GM18505 (cell line): ENCODE measurements around the gene SP7.
"Not testable (repeated sequence)": the region's sequence is repeated elsewhere in the genome, so short reads cannot be mapped to it uniquely, and the experiment has no call there.

Experiments used
- ATAC-seq: cut with Tn5 transposase; IDR thresholded peaks from one replicate; pipeline ENCODE4 v1.9.1; 2021; ENCODE audit not compliant: unreplicated experiment
- POLR2A ChIP-seq: IDR thresholded peaks from 4 replicates; pipeline ENCODE4 v1.6.1; 2011; ENCODE audit warnings: borderline replicate concordance; ENCODE audit not compliant: insufficient read depth, insufficient read length; ENCODE audit errors: extremely low read depth

Gene SP7

DNA sequence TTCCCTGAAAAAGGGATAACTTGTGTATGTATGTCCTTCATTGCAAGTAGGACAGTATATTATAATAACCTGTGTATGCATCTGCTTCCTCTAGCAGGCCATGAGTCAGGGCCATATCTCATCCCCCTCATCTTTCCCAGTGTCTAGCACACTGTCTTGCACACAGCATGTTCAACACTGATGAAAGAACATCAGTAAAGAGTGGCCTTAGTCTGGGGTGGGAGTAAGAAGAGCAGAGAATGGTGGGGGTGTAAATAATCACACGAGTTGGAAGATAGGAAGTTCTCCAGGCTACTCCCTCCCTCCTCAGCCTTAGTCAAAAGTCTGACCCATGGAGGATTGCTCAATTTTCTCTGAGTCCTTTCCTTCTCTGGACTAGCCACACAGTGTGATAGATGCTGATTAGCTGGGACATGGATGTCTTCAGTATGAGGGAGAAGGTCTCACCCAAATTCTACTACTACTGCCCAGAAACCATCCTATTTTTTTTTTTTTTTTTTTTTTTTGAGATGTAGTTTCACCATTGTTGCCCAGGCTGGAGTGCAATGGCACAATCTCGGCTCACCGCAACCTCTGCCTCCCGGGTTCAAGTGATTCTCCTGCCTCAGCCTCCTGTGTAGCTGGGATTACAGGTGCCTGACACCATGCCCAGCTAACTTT, 29.2 kb upstream of the SP7 start:
- ATAC-seq: no peak
- TF ChIP-seq POLR2A: no peak

DNA sequence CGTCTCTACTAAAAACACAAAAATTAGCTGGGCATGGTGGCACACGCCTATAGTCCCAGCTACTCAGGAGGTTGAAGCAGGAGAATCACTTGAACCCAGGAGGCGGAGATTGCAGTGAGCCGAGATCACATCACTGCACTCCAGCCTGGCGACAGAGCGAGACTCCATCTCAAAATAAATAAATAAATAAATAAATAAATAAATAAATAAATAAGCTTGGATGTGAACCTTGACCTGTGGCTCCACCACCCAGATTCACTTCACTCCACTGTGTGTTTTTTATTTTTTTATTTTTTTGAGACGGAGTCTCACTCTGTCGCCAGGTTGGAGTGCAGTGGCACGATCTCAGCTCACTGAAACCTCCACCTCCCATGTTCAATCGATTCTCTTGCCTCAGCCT, 25.5 kb upstream of the SP7 start:
- not testable (repeated sequence) for ATAC-seq

DNA sequence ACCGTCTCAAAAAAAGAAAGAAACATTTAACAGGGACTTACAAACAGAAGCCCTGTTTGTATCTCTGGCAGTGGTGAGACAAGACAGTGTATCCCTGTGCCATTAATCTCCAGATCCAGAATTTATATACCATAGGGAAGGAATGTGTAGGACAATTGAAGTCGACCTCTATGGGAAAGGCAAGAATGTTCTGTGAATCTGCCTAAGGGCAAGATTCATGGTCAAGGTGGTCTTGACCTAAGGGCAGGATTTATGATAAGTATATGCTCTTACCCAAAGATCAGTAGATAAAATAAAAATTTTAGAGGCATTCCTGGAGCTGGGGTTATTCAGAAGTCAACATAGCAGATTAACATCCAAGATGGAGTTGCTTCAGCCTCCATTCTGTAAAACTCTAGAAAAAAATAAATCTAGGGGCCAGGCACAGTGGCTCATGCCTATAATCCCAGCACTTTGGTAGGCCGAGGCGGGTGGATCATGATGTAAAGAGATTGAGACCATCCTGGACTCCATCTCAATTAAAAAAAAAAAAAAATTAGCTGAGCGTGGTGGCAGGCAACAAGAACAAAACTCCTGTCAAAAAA, 22.8 kb upstream of the SP7 start:
- ATAC-seq: no peak
- TF ChIP-seq POLR2A: no peak

DNA sequence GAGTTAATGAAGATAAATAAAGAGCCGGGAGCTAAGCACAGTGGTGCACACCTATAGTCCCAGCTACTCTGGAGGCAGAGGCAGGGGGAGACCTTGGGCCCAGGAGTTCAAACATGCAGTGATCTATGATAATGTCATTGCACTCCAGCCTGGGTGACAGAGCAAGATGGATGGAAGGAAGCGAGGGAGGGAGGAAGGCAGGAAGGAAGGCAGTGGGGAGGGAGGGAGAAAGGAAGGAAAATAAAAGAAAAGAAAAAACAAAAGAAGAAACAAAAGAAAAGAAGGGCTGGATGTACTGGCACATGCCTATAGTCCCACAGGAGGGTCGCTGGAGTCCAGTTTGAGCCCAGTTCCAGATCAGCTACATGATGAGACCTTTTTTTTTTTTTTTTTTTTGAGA, 19.0 kb upstream of the SP7 start:
- ATAC-seq: no peak
- no peak for TF ChIP-seq POLR2A

DNA sequence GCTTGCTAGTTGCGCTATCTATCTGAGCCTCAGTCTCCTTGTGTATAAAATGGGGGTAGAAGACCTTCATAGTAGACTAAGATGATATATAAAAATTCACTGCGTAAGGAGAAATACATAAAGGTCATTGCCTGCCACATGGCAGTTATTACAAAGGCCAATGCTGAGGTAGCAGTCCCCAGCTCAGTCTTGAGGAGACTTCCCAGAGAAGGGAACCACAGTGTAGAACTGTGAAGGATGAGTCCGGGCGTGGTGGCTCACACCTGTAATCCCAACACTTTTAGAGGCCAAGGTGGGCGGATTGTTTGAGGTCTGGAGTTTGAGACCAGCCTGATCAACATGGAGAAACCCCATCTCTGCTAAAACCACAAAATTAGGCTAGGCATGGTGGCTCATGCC, 17.1 kb upstream of the SP7 start:
- no peak for ATAC-seq
- no peak for TF ChIP-seq POLR2A

DNA sequence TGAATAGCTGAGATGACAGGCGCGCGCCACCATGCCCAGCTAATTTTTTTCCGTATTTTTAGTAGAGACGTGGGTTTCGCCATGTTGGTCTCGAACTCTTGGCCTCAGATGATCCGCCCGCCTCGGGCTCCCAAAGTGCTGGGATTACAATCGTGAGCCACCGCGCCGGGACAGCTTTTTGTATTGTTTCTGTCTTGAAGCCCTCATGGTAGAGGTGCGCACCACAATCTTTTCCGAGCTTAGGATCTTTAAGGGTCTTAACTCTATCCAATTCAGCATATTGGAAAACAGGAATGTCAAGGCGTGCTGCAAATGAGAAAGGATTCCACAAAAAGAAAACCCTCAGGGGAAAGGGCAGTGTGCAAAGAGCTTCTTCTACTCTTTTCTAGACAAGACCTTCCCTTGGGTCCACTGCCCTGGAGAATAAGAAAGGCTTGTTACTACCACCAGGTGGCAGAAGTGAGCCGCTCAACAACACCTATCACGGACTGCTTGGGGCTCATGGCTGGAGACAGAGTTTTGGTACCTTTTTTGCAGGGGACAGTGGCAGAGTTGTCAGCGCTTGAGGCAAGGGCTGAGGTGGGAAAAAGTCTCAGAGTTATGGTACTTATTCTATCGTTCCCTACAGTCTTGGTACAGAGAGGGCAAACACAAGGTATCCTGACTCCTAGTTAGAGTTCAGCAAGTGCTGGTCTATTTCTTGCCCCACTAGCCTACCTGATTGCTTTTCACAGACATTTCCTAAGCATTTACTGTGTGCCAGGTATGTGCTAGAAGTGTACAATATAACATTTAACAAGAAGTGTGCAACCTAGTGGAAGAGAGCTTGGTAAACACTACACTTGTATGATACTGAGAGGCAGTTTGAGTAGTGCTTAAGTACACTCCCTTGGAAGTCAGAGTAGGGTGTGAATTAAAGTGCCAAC, 16.4 kb upstream of the SP7 start:
- no peak for TF ChIP-seq POLR2A
- ATAC-seq: peak; percentile 59

DNA sequence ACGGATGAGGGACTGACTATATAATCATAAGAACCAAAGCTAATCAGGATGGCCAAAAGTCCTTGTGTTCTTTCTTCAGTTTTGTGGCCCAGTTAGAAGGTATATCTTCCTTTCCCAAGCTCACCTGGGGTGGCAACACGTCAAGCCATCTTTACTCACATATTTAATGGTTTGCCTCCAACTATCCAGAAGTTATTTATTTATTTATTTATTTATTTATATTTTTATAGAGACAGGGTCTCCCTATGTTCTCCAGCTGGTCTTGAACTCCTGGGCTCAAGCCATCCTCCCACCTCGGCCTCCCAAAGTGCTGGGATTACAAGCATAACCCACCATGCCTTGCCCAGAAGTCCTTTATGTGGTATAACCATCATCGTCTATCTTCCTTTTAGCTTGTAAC, 11.8 kb upstream of the SP7 start:
- no peak for ATAC-seq
- TF ChIP-seq POLR2A: no peak

DNA sequence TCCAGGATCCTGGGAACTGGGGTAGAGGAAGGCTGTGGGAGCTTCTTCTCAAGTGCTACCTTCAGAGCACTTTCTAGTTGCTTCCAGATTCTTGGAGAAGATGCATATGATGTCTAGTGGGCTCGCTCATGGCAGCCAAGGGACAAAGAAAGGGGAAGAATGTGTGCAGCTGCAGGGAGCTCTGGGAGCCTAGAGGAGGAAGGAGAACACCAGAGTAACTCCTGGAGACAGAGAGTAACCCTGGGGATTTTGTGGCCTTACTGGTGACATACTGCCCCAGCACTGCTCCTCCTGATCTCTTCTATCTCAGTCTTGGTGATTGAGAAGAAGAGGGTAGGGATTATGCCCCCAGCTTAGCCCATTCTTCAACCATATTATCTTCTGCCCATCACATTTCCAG, 10.3 kb upstream of the SP7 start:
- TF ChIP-seq POLR2A: no peak
- ATAC-seq: no peak

DNA sequence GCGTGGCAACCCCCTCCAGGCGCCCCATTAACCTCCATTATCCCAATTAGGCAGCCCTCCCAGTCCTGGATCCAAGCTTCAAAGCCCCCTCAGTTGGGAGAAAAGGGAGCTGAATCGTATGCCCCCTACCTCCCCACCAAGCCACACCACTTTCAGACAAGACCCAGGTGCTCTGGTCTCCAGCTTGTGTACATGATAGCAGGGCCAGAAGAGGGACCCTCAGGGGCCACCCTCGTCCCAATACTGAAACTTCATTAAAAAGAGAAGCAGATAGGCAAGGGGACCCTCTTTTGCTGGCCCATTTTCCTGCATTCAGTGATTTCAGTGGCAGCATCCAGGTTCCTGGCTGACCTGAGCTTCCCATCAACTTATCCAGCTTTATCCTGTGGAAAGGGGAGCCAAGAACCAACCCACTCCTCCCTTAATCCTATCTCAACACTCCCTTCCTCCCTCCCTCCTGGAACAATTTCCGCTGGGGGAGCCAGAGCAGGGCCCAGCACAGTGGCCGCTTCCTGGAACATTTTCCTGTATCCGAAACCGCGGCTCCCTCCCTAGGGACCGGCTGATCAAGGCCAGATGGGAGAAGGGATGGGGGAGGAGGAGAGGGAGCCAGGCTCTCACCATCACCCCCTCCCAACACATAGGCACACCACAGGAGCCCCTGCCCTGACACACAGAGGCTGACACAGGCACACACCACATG, 9.5 kb upstream of the SP7 start:
- no peak for ATAC-seq
- TF ChIP-seq POLR2A: no peak

DNA sequence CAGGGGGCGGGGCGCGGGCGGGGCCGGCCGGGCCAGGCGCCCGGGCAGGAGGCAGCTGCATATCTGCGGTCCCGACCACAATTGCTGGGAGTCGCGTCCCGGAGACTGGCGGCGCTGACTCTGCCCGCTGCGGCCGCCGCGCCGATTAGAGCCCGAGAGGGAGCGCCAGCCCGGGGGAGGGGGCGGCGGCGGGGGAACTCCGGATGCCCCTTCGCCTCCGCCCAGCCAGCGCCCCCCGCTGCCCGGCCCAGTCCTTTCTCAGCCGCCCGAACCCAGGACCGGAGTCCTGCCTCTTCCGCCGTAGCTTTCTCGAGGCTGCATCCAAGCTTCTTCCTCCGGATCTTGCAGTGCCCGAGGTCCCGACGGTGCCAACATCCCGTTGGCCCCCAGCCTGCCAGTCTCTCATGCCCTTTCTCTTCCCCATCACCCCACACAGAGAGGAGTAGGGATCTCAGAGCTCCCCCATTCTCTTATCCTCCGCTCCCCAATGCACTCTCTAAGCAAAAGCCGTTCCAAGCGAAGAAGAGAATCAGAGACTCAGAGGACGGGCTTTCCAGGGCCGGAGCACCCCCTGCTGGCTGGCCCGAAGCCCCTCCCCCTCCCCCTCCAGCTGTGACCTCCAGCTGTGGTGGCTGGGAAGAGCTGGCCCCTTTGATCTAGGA, 8.8 kb upstream of the SP7 start:
- TF ChIP-seq POLR2A: no peak
- peak; percentile 53 for ATAC-seq

DNA sequence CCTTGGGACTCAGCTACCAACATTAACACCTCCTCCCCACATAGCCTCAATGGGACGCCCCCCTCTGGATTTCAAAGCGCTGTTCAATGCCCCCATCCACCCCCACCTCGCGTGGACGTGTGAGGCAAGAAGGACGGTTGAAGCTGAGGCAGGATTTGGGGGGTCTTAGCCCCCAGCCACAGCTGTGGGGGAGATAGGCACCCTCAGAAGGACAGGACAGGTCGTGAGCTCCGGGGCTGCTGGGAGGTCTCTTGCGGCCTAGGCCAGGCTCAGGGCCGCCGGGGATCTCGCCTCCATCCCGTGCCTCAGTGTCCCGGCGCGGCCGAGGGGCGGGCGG, 8.3 kb upstream of the SP7 start:
- peak; percentile 17 for ATAC-seq

DNA sequence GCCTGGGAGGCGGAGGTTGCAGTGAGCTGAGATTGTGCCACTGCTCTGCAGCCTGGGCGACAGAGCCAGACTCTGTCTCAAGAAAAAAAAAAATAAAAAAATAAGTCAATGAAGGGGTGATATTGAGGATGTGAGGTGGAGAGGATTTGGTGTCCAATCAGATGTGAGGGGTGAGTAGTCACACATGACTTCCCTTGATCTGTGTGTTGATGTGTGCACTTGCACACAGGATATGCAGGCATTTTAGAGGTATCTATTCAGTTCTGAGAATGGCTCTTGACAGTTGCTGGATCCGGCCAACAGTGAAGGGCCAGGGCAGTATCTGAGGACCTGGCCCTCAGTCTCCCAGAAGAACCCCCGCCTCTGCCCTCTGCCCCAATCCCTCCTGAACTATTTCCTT, 7.8 kb upstream of the SP7 start:
- ATAC-seq: no peak
- no peak for TF ChIP-seq POLR2A

More for the DNA sequence above, 8.3 kb upstream of the SP7 start:
- no peak for TF ChIP-seq POLR2A

DNA sequence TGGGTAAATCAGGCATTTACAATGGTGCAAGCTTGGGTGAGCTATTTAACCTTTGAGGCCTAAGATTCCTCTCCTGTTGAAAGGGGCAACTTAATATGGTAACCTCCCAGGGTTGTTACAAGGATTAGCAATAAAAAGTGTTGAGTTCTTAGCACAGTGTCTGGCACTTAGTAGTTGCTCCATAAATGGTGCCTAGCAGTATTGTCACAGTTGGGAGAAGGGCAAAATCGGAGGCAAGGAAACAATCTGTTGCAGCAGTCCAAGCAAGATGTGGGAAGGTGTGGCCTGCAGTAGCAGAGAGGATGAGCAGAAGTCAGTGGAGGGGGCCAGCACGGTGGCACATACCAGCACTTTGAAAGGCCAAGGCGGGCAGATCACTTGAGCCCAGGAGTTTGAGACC, 7.3 kb upstream of the SP7 start:
- no peak for ATAC-seq
- TF ChIP-seq POLR2A: no peak

DNA sequence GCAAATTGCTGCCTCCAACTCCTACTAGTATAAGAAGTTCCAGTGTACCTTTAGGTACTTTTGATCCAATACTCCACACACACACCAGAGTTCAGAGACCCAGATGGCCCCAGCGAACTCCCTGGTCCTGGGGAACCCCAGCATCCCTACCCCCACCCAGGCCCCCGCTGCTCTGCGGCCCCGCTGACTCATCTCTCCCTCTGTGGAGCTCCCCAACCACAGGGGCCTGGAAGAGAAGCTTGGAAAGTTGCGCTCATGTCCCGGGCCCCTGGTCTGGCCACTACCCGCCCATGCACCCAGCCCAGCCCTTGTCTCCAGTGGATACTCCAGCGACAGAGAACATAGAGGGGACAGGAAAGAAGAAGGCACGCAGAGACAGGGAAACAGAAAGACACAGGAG, 4.2 kb upstream of the SP7 start:
- TF ChIP-seq POLR2A: no peak
- no peak for ATAC-seq

DNA sequence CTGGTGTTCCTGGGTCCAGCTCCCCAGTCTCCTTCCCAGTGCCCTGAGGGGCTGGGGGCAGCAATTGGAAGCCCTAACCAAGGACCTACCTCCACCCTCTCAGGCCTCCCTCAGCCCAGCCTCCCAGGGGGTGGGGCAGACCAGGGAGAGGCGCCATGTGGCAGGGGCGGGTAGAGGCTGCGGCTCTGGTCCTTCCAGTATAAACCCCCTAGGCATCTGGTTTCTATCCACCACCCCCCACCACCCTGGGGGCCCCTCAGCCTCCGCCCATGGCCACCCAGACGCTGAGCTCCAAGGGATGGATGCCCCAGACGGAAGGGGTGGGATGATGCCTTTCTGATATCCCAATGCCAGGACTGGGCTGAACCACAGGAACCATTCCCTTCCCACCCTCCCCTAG, 2.8 kb upstream of the SP7 start:
- no peak for ATAC-seq

More for the DNA sequence above, 2.8 kb upstream of the SP7 start:
- TF ChIP-seq POLR2A: no peak
